K562 (cell line): Measurements from ENCODE around the gene GMPR. TPM values are rescaled to one million over a fixed set of nuclear protein-coding genes. Genes with fewer than 3 reads are reported as not detected.

Source experiments
- ATAC-seq: fragments of 200-7000 bp; cut with Tn5 transposase; 3 replicates; pipeline ENCODE4 v1.9.1; 2020; ENCODE audit warnings: moderate library complexity
- BruUV-seq: library from RNA; stranded (reverse); fragments of 400-500 nt; replicated peaks from 2 replicates; lab custom pipeline; 2021; lab: Mats Ljungman, UMichigan
- CTCF ChIA-PET: fragments of 300-600 bp; formaldehyde crosslinking; extraction: SDS; loops from one replicate; lab custom pipeline; 2021; ENCODE audit warnings: low intra/inter-chr PET ratio; lab: Yijun Ruan, JAX
- POLR2A ChIA-PET: fragments of 300-600, 350-650 bp; sonication (Branson Sonifier 250); formaldehyde crosslinking; extraction: SDS; loops from one replicate; lab custom pipeline; 2021; ENCODE audit warnings: antibody characterized with exemption, inconsistent platforms; lab: Yijun Ruan, JAX
- DNase-seq, 4 experiments: peaks; one replicate each; pipeline versions ENCODE4 v3.0.0 to v3.0.0-alpha.2; 2011 to 2018; ENCODE audit warnings: low spot score in 3 of 4, mixed read lengths in 3 of 4; ENCODE audit errors: extremely low read depth in 1 of 4
- FAIRE-seq: peaks from 2 replicates; lab custom pipeline; 2011; peaks lifted over from hg19 to GRCh38; lab: Jason Lieb, UNC
- H2AFZ ChIP-seq: 2 replicates; pipeline ENCODE4 v1.6.0; 2011; ENCODE audit warnings: low read depth, low read length, control low read depth, inconsistent platforms
- H3K27ac ChIP-seq: fragments of 200-600 bp; 3 replicates; pipeline ENCODE4 v1.8.0; 2011; ENCODE audit warnings: low read depth, mild to moderate bottlenecking, control low read depth, inconsistent platforms, low read length, moderate library complexity, mixed read lengths; ENCODE audit errors: extremely low read depth
- H3K27me3 ChIP-seq, 2 experiments: fragments of 300-600 bp in 1 of 2; 2 replicates in 1 of 2; 3 replicates in 1 of 2; pipeline versions ENCODE4 v1.6.0 to v1.8.0; 2011; ENCODE audit warnings: inconsistent platforms in 2 of 2, low read length in 2 of 2, mild to moderate bottlenecking in 1 of 2, mixed read lengths in 1 of 2, moderate library complexity in 1 of 2; ENCODE audit not compliant: control insufficient read depth in 2 of 2, insufficient read depth in 2 of 2
- H3K36me3 ChIP-seq: fragments of 300-600 bp; 3 replicates; pipeline ENCODE4 v1.8.0; 2011; ENCODE audit warnings: mild to moderate bottlenecking, low read length, inconsistent platforms; ENCODE audit not compliant: control insufficient read depth, insufficient read depth
- H3K4me1 ChIP-seq, 2 experiments: fragments of 200-600 bp in 1 of 2; replicated peaks in 1 of 2; 2 replicates in 1 of 2; 3 replicates in 1 of 2; pipeline versions ENCODE4 v1.5.1 to v1.8.0; 2011; ENCODE audit warnings: inconsistent platforms in 2 of 2, low read length in 2 of 2, mild to moderate bottlenecking in 1 of 2, mixed read lengths in 1 of 2, moderate library complexity in 1 of 2; ENCODE audit not compliant: control insufficient read depth in 2 of 2, insufficient read depth in 2 of 2
- H3K4me2 ChIP-seq: 2 replicates; pipeline ENCODE4 v1.6.1; 2011; ENCODE audit warnings: low read length, control low read depth, inconsistent platforms, mixed read lengths; ENCODE audit not compliant: insufficient read depth
- H3K4me3 ChIP-seq: fragments of 200-600 bp; sonication (generic), shearing (Covaris generic); 2 replicates; pipeline ENCODE4 v1.5.1; 2016; ENCODE audit warnings: control low read depth, inconsistent platforms
- H3K79me2 ChIP-seq: fragments of 200-600 bp; 3 replicates; pipeline ENCODE4 v1.8.0; 2011; ENCODE audit warnings: low read length, inconsistent platforms; ENCODE audit not compliant: control insufficient read depth, insufficient read depth
- H3K9ac ChIP-seq, 2 experiments: 2 replicates each; pipeline versions ENCODE4 v1.6.0 to v1.6.1; 2011; ENCODE audit warnings: low read depth in 2 of 2, low read length in 2 of 2, control low read depth in 1 of 2, inconsistent platforms in 1 of 2, mild to moderate bottlenecking in 1 of 2, mixed read lengths in 1 of 2; ENCODE audit not compliant: insufficient read depth in 1 of 2
- H3K9me1 ChIP-seq: one replicate; pipeline ENCODE4 v1.6.0; 2011; ENCODE audit warnings: inconsistent platforms, mild to moderate bottlenecking, low read length, moderate library complexity; ENCODE audit not compliant: control insufficient read depth, insufficient read depth
- H3K9me3 ChIP-seq: replicated peaks from 2 replicates; pipeline ENCODE4 v1.5.1; 2011; ENCODE audit warnings: low read depth, low read length, inconsistent platforms; ENCODE audit not compliant: control insufficient read depth, insufficient read depth
- H4K20me1 ChIP-seq: replicated peaks from 2 replicates; pipeline ENCODE4 v1.6.1; 2011; ENCODE audit warnings: low read length, inconsistent platforms, mixed read lengths; ENCODE audit not compliant: control insufficient read depth, insufficient read depth
- CTCFL ChIP-seq: IDR thresholded peaks from 2 replicates; pipeline ENCODE4 v1.6.1; 2011; ENCODE audit warnings: borderline replicate concordance, low read depth, mild to moderate bottlenecking, moderate library complexity, low read length; ENCODE audit not compliant: insufficient read depth, poor library complexity, severe bottlenecking
- E2F8 ChIP-seq: fragments of 450-650 bp; IDR thresholded peaks from 2 replicates; pipeline ENCODE4 v1.7.1; 2018; ENCODE audit warnings: mild to moderate bottlenecking, low read depth; ENCODE audit not compliant: partially characterized antibody
- FOSL1 ChIP-seq: fragments of 200-800 bp; sonication (Bioruptor generic); conservative IDR thresholded peaks from 2 replicates; pipeline ENCODE4 v1.6.1; 2016; ENCODE audit warnings: missing genetic modification characterization, missing compliant biosample characterization
- PCBP2 ChIP-seq: fragments of 200-400 bp; formaldehyde crosslinking; IDR thresholded peaks from 2 replicates; pipeline ENCODE4 v1.6.1; 2018; ENCODE audit warnings: low read length, low read depth, mild to moderate bottlenecking, moderate library complexity; ENCODE audit not compliant: poor library complexity, severe bottlenecking
- SUPT5H ChIP-seq: fragments of 450-650 bp; IDR thresholded peaks from 2 replicates; pipeline ENCODE4 v1.6.1; 2016
- ZKSCAN1 ChIP-seq: fragments of 150-350 bp; IDR thresholded peaks from 2 replicates; pipeline ENCODE4 v1.6.1; 2016; ENCODE audit warnings: low read depth, low read length
- WGBS: fragments of 100-300 bp; shearing (Covaris generic); methylation state at CpG from one replicate; pipeline ENCODE4 v1.1.6; 2016; ENCODE audit warnings: low coverage, mixed read lengths; ENCODE audit not compliant: insufficient coverage; ENCODE audit errors: missing lambda C conversion rate; 5-methylcytosine and 5-hydroxymethylcytosine counted together
- in situ Hi-C: fragments of 300-500 bp; cut with MboI; formaldehyde crosslinking; loops from 4 replicates; pipeline ENCODE4 v1.15.0; 2018; ENCODE audit warnings: inconsistent platforms, mixed read lengths
- intact Hi-C: fragments of 100-400 bp; cut with micrococcal nuclease; formaldehyde crosslinking; loops from 2 replicates; pipeline ENCODE4 v1.14.2; 2022
- polyA plus RNA-seq, 8 experiments: library from polyadenylated mRNA; depleted of rRNA in 4 of 8; stranded (reverse) in 5 of 8; unstranded in 3 of 8; fragments of >200 nt; fragmentation: Nextera tagmentation in 2 of 8; fragmentation: Illumina TruSeq in 1 of 8; extraction: Ambion mirVana in 2 of 8; extraction: Trizol in 1 of 8; gene quantifications; 2 replicates each; pipeline versions ENCODE4 v1.2.1 to v1.2.3, GENCODE V29; 2011 to 2014; ENCODE audit warnings: inconsistent platforms in 1 of 8, missing spikeins in 1 of 8
- total RNA-seq, 7 experiments: library from RNA; depleted of rRNA in 6 of 7; stranded (reverse); fragments of >200 nt in 6 of 7; fragmentation: Illumina TruSeq in 2 of 7; extraction: Trizol in 2 of 7; gene quantifications; 2 replicates each; pipeline versions ENCODE4 v1.2.1 to v1.2.3, GENCODE V29; 2011 to 2021; ENCODE audit warnings: low replicate concordance in 1 of 7

The GMPR gene
- total and polyA plus RNA-seq, 9 of the 15 experiments (the other 6 are each of a cell fraction or from before 2014, with no cell fraction given): 34.6 to 83.7 (median 49.8) TPM

GRCh38 chr6:16279243-16279642, 40.9 kb downstream of the GMPR start:
- no peak for TF ChIP-seq FOSL1 (tag)
- TF ChIP-seq ZKSCAN1: no peak
- no peak for TF ChIP-seq CTCFL
- no peak for TF ChIP-seq PCBP2
- no peak for TF ChIP-seq SUPT5H
- TF ChIP-seq E2F8: no peak
- TF ChIP-seq, all 486 proteins: peak for 0
- Histone ChIP-seq H4K20me1 (0 out of 2 replicates have a peak, but pooled peaks cover 6% of the 10 kb centered on the region), H3K4me3 (no peak overlapping the region), H3K36me3 (peaks cover 86% of the 10 kb centered on the region), H3K27me3 (no peaks in the 10 kb centered on the region), H2AFZ (no peak overlapping the region), H3K9me3 (no peaks in the 10 kb centered on the region), H3K79me2 (peaks cover 6% of the 10 kb centered on the region; the same call in 2 of the 3 replicates), H3K9me1 (peaks cover 7% of the 10 kb centered on the region), H3K4me2 (no peak overlapping the region), H3K9ac (no peak overlapping the region), H3K27ac (no peak overlapping the region), H3K4me1 (peaks cover 15 to 19% of the 10 kb centered on the region in 2 experiments)
- in situ Hi-C loops: no loop called here
- POLR2A ChIA-PET: interaction anchor here (1.4 to 5.6 kb wide), 2 partner anchors 10 to 13 kb away, joined by 5 to 57 read pairs; no protein-coding TSS in a partner anchor
- CTCF ChIA-PET: no interaction called here
- FAIRE-seq: no peak
- WGBS: 84% methylated on average over 5 of the region's 5 CpGs
- intact Hi-C loops: loop anchor here (10.0 kb wide), 1 partner anchor 584 kb away; no protein-coding TSS in a partner anchor
- DNase-seq: no peak
- no TSS peak for BruUV-seq
- ATAC-seq: no peak
